HG02642 (cell line): Measurements from ENCODE around the gene TMEM59L.

Source experiments
- ATAC-seq: cut with Tn5 transposase; IDR thresholded peaks from one replicate; pipeline ENCODE4 v1.9.1; 2021; ENCODE audit warnings: mild to moderate bottlenecking; ENCODE audit not compliant: unreplicated experiment, poor library complexity

The TMEM59L gene

GRCh38 chr19:18655173-18655844 is 42.6 kb downstream of the TMEM59L start:
- ATAC-seq, result no peak

GRCh38 chr19:18656337-18657086 is 43.8 kb downstream of the TMEM59L start:
- no peak for ATAC-seq

DNA sequence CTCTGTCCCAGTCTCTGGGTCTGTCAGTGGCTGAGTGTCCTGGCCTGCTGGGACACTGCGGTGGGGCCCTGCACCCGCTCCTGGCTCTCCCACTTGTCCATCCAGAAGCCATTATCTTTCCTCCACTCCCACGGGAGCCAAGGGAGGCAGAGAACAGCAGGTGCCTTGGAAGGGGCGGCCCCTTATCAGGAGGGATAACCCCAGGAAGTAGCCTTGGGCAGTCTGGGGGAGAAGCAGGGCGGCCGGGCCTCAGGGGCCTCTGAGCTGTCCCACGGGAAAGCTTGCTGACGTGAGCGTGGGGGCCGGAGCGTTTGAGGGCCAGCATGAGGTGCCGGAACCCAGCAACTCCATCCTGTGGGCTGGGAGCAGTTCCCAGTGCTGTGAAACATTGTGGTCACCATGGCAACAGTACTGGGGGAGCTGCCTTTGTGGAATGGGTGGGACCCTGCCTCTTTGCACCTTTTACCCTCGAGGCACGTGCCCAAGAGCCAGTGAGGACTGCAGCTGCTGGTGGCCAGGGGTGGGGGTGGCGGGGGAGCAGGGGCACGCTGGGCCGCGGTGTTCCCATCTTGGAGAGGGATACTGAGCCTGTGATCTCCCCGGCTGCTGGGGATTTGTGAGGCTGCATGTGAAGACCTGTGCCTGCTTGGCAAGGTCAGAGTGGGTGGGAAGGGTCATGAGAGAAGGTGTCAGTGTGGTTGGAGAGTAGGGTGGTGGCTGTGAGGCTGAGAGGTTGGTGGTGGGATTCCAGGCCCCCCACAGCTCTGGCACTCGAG is 45.1 kb downstream of the TMEM59L start:
- no peak for ATAC-seq

DNA sequence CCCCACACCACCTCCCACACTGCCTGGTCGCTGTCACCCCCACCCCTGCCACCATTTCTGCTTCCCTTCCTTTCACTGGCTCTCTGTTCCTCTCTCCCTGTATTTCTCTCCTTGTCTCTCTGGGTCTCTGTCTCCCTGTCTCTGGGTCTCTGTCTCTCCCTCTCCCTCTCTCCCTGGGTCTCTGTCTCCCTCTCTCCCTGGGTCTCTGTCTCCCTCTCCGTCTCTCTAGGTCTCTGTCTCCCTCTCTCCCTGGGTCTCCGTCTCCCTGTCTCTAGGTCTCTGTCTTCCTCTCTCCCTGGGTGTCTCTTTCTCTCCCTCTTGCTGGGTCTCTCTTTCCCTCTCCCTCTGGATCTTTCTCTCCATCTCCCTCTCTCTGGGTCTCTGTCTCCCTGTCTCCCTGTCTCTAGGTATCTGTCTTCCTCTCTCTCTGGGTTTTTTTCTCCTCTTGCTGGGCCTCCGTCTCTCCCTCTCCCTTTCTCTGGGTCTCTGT is 45.7 kb downstream of the TMEM59L start:
- no peak for ATAC-seq

GRCh38 chr19:18659281-18660050 is 46.8 kb downstream of the TMEM59L start:
- no peak for ATAC-seq

DNA sequence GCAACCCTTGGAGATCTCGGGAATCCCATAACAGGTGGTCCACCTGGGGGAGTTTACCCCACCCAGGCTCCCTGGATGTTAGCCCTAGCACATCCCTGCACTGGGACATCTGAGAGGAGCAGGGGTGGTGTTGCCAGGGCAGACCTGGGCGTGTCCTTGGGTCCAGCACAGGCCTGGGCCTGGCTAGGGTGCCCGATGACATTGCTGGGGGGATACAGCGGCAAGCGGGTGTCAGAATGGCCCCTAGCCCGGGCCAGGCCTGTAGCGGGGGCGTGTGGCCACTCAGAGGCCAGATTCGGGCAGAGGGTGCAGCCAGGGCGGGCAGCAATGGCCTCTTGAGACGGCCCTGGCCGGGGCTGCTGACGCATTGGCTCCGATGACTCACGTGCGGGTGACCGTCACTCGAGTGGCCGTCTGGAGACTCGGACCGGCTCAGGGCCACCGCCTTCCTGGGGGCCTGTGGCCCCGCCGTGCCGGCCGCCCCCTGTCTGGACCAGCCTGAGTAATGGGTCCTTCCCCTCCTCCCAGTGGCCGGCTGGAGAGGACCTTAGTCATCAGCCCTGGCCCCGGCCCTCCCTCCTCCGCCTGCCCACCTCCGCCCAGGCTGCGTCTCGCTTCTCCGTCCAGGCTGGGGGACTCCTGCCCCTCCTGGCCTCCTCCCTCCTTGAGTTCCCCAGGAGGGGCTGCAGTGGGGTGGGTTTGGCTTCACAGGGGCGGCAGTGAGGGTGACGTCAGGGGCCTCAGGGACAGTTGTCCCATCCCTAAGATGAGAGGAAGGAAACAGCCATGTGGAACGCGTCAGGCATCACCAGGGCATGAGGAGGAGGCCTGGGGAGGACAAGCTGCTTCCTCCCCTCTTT is 47.6 kb downstream of the TMEM59L start:
- ATAC-seq, result no peak

GRCh38 chr19:18660939-18661670 is 48.4 kb downstream of the TMEM59L start:
- ATAC-seq, result no peak

DNA sequence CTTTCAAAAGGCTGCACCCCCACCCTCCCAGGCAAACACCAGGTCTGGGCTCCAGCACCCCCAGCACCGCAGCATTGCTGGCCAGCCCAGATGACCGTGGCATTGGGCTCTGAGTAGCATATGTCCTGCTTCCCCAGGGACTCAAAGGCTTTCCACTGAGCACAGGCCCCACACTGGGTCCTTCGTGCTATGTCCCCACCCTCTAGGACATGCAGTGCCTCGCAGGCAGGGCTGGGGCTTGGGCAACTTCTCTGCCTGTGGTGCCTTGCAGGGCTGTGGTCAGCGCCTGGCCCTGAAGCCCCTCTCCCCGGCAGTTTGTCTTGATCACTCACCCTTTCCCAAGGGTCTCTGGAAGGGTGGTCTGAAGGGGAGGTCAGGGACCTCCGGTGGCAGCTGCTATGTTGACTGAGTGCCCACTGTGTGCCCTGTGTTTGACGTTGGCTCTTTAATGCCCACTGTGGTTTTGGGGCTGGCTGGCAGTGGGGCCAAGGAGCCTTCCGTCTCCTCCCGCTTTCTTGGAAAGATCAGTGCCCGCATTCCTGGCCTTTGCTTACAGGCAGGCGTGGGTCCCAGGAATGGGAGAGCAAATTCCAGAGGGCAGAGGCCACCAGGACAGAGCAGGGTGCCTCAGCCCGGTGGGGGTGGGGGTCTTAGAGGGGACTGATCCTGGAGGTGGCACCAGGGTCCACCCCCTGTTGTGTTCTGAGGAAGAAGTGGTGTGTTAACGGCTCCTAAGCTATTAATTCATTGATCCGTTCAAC is 50.5 kb downstream of the TMEM59L start:
- no peak for ATAC-seq

GRCh38 chr19:18663940-18664530 is 51.4 kb downstream of the TMEM59L start:
- no peak for ATAC-seq

- ATAC-seq, result no peak
Measured at GRCh38 chr19:18665771-18666202, 53.1 kb downstream of the TMEM59L start.

GRCh38 chr19:18666317-18666716 is 53.6 kb downstream of the TMEM59L start:
- no peak for ATAC-seq

GRCh38 chr19:18666784-18667183 is 54.1 kb downstream of the TMEM59L start:
- no peak for ATAC-seq

DNA sequence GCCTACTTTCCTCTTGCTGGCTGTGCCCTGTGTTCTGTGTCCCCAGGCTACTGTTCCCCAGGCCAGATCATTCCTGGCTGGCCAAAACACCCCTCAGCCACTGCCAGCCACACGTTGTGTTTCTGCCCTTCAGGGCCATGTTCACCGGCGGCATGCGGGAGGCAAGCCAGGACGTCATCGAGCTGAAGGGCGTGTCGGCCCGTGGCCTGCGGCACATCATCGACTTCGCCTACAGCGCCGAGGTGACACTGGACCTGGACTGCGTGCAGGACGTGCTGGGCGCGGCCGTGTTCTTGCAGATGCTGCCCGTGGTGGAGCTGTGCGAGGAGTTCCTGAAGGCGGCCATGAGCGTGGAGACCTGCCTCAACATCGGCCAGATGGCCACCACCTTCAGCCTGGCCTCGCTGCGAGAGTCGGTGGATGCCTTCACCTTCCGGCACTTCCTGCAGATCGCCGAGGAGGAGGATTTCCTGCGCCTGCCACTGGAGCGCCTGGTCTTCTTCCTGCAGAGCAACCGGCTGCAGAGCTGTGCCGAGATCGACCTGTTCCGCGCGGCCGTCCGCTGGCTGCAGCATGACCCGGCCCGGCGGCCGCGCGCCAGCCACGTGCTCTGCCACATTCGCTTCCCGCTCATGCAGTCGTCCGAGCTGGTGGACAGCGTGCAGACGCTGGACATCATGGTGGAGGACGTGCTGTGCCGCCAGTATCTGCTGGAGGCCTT is 55.0 kb downstream of the TMEM59L start:
- no peak for ATAC-seq

DNA sequence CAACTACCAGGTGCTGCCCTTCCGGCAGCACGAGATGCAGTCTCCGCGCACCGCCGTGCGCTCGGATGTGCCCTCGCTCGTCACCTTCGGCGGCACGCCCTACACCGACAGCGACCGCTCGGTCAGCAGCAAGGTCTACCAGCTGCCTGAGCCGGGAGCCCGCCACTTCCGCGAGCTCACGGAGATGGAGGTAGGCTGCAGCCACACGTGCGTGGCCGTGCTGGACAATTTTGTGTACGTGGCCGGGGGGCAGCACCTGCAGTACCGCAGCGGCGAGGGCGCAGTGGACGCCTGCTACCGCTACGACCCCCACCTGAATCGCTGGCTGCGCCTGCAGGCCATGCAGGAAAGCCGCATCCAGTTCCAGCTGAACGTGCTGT is 55.6 kb downstream of the TMEM59L start:
- no peak for ATAC-seq

GRCh38 chr19:18668744-18669523 is 56.3 kb downstream of the TMEM59L start:
- ATAC-seq, result no peak

- no peak for ATAC-seq
Measured at GRCh38 chr19:18669524-18669817, 56.8 kb downstream of the TMEM59L start.
